IMR-90 (cell line): ENCODE results near the gene IRAK4. TPM values are rescaled to one million over a fixed set of nuclear protein-coding genes. Genes with fewer than 3 reads are reported as not detected.

Source experiments
- ATAC-seq: fragments of 200-7000 bp; cut with Tn5 transposase; 2 replicates; pipeline ENCODE4 v1.9.1; 2020; ENCODE audit warnings: low read depth, mild to moderate bottlenecking, moderate library complexity
- BruUV-seq: library from RNA; stranded (reverse); fragments of 400-500 nt; replicated peaks from 2 replicates; lab custom pipeline; 2021; lab: Mats Ljungman, UMichigan
- CTCF ChIA-PET: fragments of 300-600 bp; formaldehyde crosslinking; extraction: SDS; loops from one replicate; lab custom pipeline; 2021; ENCODE audit warnings: antibody characterized with exemption; lab: Yijun Ruan, JAX
- POLR2A ChIA-PET: fragments of 300-600 bp; sonication (Branson Sonifier 250); formaldehyde crosslinking; loops from one replicate; lab custom pipeline; 2022; ENCODE audit warnings: antibody characterized with exemption; ENCODE audit not compliant: unreplicated experiment; lab: Charles Lee
- DNase-seq: peaks from one replicate; pipeline ENCODE4 v3.0.0; 2013
- H2AFZ ChIP-seq: replicated peaks from 2 replicates; pipeline ENCODE3; 2013; ENCODE audit warnings: low read length, mild to moderate bottlenecking; ENCODE audit not compliant: poor library complexity
- H2AK5ac ChIP-seq: 2 replicates; pipeline ENCODE4 v1.6.1; 2013; ENCODE audit warnings: low read depth, low read length, inconsistent platforms
- H2AK9ac ChIP-seq: replicated peaks from 2 replicates; pipeline ENCODE3; 2013; ENCODE audit warnings: mild to moderate bottlenecking, low read depth, low read length, moderate library complexity; ENCODE audit not compliant: poor library complexity
- H2BK120ac ChIP-seq: 2 replicates; pipeline ENCODE4 v1.6.1; 2013; ENCODE audit warnings: low read depth, low read length, inconsistent platforms
- H2BK15ac ChIP-seq: 3 replicates; pipeline ENCODE4 v1.6.1; 2013; ENCODE audit warnings: low read depth, low read length, inconsistent platforms
- H2BK20ac ChIP-seq: 2 replicates; pipeline ENCODE4 v1.6.1; 2013; ENCODE audit warnings: low read depth, mild to moderate bottlenecking, inconsistent platforms, low read length, moderate library complexity
- H2BK5ac ChIP-seq: 2 replicates; pipeline ENCODE4 v1.6.1; 2013; ENCODE audit warnings: mild to moderate bottlenecking, low read depth, low read length, inconsistent platforms; ENCODE audit not compliant: poor library complexity, severe bottlenecking
- H3K14ac ChIP-seq: replicated peaks from 2 replicates; pipeline ENCODE4 v1.6.1; 2013; ENCODE audit warnings: low read depth, low read length, inconsistent platforms
- H3K18ac ChIP-seq: 2 replicates; pipeline ENCODE4 v1.6.1; 2013; ENCODE audit warnings: low read depth, low read length, control low read depth
- H3K23ac ChIP-seq: 2 replicates; pipeline ENCODE4 v1.6.1; 2013; ENCODE audit warnings: low read depth, low read length, inconsistent platforms
- H3K27ac ChIP-seq: 2 replicates; pipeline ENCODE4 v1.5.1; 2013; ENCODE audit warnings: mild to moderate bottlenecking, control low read depth, low read length; ENCODE audit not compliant: insufficient read depth
- H3K27me3 ChIP-seq: 2 replicates; pipeline ENCODE4 v1.6.1; 2013; ENCODE audit warnings: low read length; ENCODE audit not compliant: control insufficient read depth, insufficient read depth
- H3K36me3 ChIP-seq: 2 replicates; pipeline ENCODE4 v1.6.1; 2013; ENCODE audit warnings: low read length, mixed read lengths; ENCODE audit not compliant: control insufficient read depth, insufficient read depth
- H3K4ac ChIP-seq: 2 replicates; pipeline ENCODE4 v1.6.1; 2013; ENCODE audit warnings: low read depth, low read length, inconsistent platforms
- H3K4me1 ChIP-seq: 2 replicates; pipeline ENCODE4 v1.6.1; 2013; ENCODE audit warnings: low read length, mixed read lengths; ENCODE audit not compliant: control insufficient read depth, insufficient read depth
- H3K4me2 ChIP-seq: 2 replicates; pipeline ENCODE4 v1.6.1; 2013; ENCODE audit warnings: low read depth, mild to moderate bottlenecking, control low read depth, low read length, moderate library complexity
- H3K4me3 ChIP-seq: 2 replicates; pipeline ENCODE4 v1.5.1; 2013; ENCODE audit warnings: low read depth, mild to moderate bottlenecking, control low read depth, low read length, moderate library complexity; ENCODE audit not compliant: insufficient read depth
- H3K56ac ChIP-seq: 2 replicates; pipeline ENCODE4 v1.6.1; 2013; ENCODE audit warnings: low read length, inconsistent platforms; ENCODE audit not compliant: insufficient read depth; ENCODE audit errors: extremely low read depth
- H3K79me1 ChIP-seq, 2 experiments: 2 replicates each; pipeline ENCODE4 v1.6.1; 2013; ENCODE audit warnings: low read length in 2 of 2, inconsistent platforms in 1 of 2, low read depth in 1 of 2
- H3K9ac ChIP-seq: 2 replicates; pipeline ENCODE4 v1.6.1; 2013; ENCODE audit warnings: low read depth, low read length, control low read depth
- H3K9me1 ChIP-seq: 2 replicates; pipeline ENCODE4 v1.6.1; 2013; ENCODE audit warnings: low read length, inconsistent platforms; ENCODE audit not compliant: insufficient read depth
- H3K9me3 ChIP-seq: 2 replicates; pipeline ENCODE4 v1.6.1; 2013; ENCODE audit warnings: low read length; ENCODE audit not compliant: control insufficient read depth, insufficient read depth
- H4K20me1 ChIP-seq: 2 replicates; pipeline ENCODE4 v1.6.1; 2013; ENCODE audit warnings: low read length, inconsistent platforms; ENCODE audit not compliant: insufficient read depth
- H4K5ac ChIP-seq: 2 replicates; pipeline ENCODE4 v1.6.1; 2013; ENCODE audit warnings: mild to moderate bottlenecking, low read depth, low read length, control low read depth
- H4K8ac ChIP-seq, 2 experiments: 2 replicates each; pipeline ENCODE4 v1.6.1; 2013; ENCODE audit warnings: low read depth in 2 of 2, low read length in 2 of 2, control low read depth in 1 of 2, inconsistent platforms in 1 of 2
- H4K91ac ChIP-seq: 2 replicates; pipeline ENCODE4 v1.6.1; 2013; ENCODE audit warnings: low read depth, low read length, inconsistent platforms; ENCODE audit not compliant: insufficient read depth
- BHLHE40 ChIP-seq: fragments of 150-350 bp; IDR thresholded peaks from 2 replicates; pipeline ENCODE4 v1.6.1; 2016; ENCODE audit warnings: mild to moderate bottlenecking, low read depth, low read length
- CEBPB ChIP-seq: IDR thresholded peaks from 2 replicates; pipeline ENCODE4 v1.6.1; 2012; ENCODE audit warnings: low read depth, low read length, improper control_type of control experiment
- CHD1 ChIP-seq: IDR thresholded peaks from 2 replicates; pipeline ENCODE4 v1.6.1; 2012; ENCODE audit warnings: low read depth, low read length, improper control_type of control experiment
- ELK1 ChIP-seq: fragments of 150-350 bp; IDR thresholded peaks from 2 replicates; pipeline ENCODE4 v1.6.1; 2016; ENCODE audit warnings: low read depth, mild to moderate bottlenecking, low read length, moderate library complexity, borderline replicate concordance
- FOS ChIP-seq: fragments of 150-350 bp; IDR thresholded peaks from 2 replicates; pipeline ENCODE4 v1.6.1; 2016; ENCODE audit warnings: low read depth, low read length
- MAFK ChIP-seq: IDR thresholded peaks from 2 replicates; pipeline ENCODE4 v1.6.1; 2012; ENCODE audit warnings: low read depth, low read length, improper control_type of control experiment
- MXI1 ChIP-seq: IDR thresholded peaks from 2 replicates; pipeline ENCODE4 v1.6.1; 2012; ENCODE audit warnings: low read depth, mild to moderate bottlenecking, low read length, moderate library complexity, borderline replicate concordance
- POLR2A ChIP-seq: IDR thresholded peaks from 2 replicates; pipeline ENCODE4 v1.6.1; 2012; ENCODE audit warnings: mild to moderate bottlenecking, low read depth, low read length
- RAD21 ChIP-seq: IDR thresholded peaks from 2 replicates; pipeline ENCODE4 v1.6.1; 2012; ENCODE audit warnings: low read length, improper control_type of control experiment
- RCOR1 ChIP-seq: IDR thresholded peaks from 2 replicates; pipeline ENCODE4 v1.6.1; 2012; ENCODE audit warnings: mild to moderate bottlenecking, low read length, improper control_type of control experiment; ENCODE audit not compliant: insufficient replicate concordance
- RFX5 ChIP-seq: IDR thresholded peaks from 2 replicates; pipeline ENCODE4 v1.8.0; 2012; ENCODE audit warnings: low read depth, mild to moderate bottlenecking, low read length, moderate library complexity
- SMC3 ChIP-seq: fragments of 150-350 bp; IDR thresholded peaks from 2 replicates; pipeline ENCODE4 v1.6.1; 2016; ENCODE audit warnings: low read depth, mild to moderate bottlenecking, antibody characterized with exemption, low read length, moderate library complexity
- dilution Hi-C: fragments of 300-500 bp; cut with HindIII; formaldehyde crosslinking; loops from one replicate; pipeline ENCODE4 v1.14.3; 2018; ENCODE audit warnings: low sequenced_read_pairs; ENCODE audit not compliant: unreplicated experiment
- in situ Hi-C: fragments of 300-500 bp; cut with MboI; formaldehyde crosslinking; loops from 3 replicates; pipeline ENCODE4 v1.14.3; 2019; ENCODE audit warnings: low sequenced_read_pairs, inconsistent platforms, mixed read lengths
- intact Hi-C: fragments of 100-400 bp; cut with micrococcal nuclease; formaldehyde crosslinking; loops from 2 replicates; pipeline ENCODE4 v1.10.0; 2022
- polyA plus RNA-seq, 3 experiments: library from polyadenylated mRNA; depleted of rRNA; stranded (reverse); fragments of >200 nt; gene quantifications; 2 replicates each; pipeline ENCODE4 v1.2.3, GENCODE V29; 2012; ENCODE audit warnings: low replicate concordance in 1 of 3
- total RNA-seq: library from RNA; depleted of rRNA; stranded (reverse); fragments of >200 nt; gene quantifications from 2 replicates; pipeline ENCODE4 v1.2.3, GENCODE V29; 2012
- TF ChIP-seq, protein P1 (sequence below): conservative IDR thresholded peaks from 2 replicates; pipeline ENCODE4 v1.5.1; 2012; ENCODE audit warnings: mild to moderate bottlenecking, low read depth, low read length, improper control_type of control experiment

IRAK4 gene
- total and polyA plus RNA-seq, 2 of the 4 experiments (the other 2 are of a cell fraction) = 12.6 to 27.6 TPM

DNA sequence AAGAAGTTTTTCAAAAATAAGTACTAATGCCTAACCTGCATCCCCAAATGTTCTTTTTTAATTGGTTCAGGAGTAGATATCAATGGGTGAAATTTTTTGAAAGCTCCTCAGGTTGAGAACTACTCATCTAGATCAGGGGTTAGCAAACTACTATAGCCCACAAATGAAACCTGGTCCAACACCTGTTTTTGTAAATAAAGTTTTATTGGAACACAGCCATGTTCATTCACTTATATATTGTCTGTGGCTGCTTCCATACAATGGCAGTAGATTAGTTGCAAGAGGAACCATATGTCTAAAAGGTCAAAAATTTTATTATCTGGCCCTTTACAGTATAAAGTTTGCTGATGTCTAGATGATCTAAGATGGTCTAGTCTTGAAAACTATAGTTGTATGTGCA lies 13.9 kb upstream of the IRAK4 start:
- ChIA-PET POLR2A (no interaction called here), CTCF (no interaction called here)
- Histone ChIP-seq H3K9me3 (no peaks in the 10 kb centered on the region), H3K36me3 (peaks cover 11% of the 10 kb centered on the region), H3K79me1 (peaks cover 6 to 12% of the 10 kb centered on the region in 2 experiments), H3K4me2 (no peak overlapping the region), H2AFZ (no peak overlapping the region), H3K14ac (no peak overlapping the region), H3K4me1 (peaks cover 7% of the 10 kb centered on the region), H3K23ac (no peak overlapping the region), H3K27me3 (no peaks in the 10 kb centered on the region), H4K20me1 (no peaks in the 10 kb centered on the region), H2AK9ac (no peak overlapping the region), H3K9ac (no peak overlapping the region), H2BK120ac (no peak overlapping the region), H4K5ac (no peak overlapping the region), H4K91ac (no peak overlapping the region), H3K27ac (no peak overlapping the region), H3K4ac (no peak overlapping the region), H3K56ac (no peak overlapping the region), H4K8ac (no peak overlapping the region), H2BK20ac (no peak overlapping the region), H2BK5ac (no peak overlapping the region), H3K9me1 (peaks cover 3% of the 10 kb centered on the region; the same call in 1 of the 2 replicates), H2BK15ac (no peak overlapping the region), H3K4me3 (no peak overlapping the region), H2AK5ac (no peak overlapping the region), H3K18ac (no peak overlapping the region)
- intact Hi-C loops = no loop called here
- dilution Hi-C loops = no loop called here
- in situ Hi-C loops = no loop called here
- TF ChIP-seq RFX5 (no peak), RCOR1 (no peak), POLR2A (no peak), BHLHE40 (no peak), MAFK (no peak), FOS (no peak), SMC3 (no peak), CEBPB (no peak), MXI1 (no peak), ELK1 (no peak), RAD21 (no peak), CHD1 (no peak)
- TF ChIP-seq, protein P1, sequence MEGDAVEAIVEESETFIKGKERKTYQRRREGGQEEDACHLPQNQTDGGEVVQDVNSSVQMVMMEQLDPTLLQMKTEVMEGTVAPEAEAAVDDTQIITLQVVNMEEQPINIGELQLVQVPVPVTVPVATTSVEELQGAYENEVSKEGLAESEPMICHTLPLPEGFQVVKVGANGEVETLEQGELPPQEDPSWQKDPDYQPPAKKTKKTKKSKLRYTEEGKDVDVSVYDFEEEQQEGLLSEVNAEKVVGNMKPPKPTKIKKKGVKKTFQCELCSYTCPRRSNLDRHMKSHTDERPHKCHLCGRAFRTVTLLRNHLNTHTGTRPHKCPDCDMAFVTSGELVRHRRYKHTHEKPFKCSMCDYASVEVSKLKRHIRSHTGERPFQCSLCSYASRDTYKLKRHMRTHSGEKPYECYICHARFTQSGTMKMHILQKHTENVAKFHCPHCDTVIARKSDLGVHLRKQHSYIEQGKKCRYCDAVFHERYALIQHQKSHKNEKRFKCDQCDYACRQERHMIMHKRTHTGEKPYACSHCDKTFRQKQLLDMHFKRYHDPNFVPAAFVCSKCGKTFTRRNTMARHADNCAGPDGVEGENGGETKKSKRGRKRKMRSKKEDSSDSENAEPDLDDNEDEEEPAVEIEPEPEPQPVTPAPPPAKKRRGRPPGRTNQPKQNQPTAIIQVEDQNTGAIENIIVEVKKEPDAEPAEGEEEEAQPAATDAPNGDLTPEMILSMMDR = no peak
- ATAC-seq (no peak), DNase-seq (no peak)
- BruUV-seq = no TSS peak
